GM21723 (cell line): ENCODE results near the gene AUTS2.
A peak's percentile ranks its signal among the peaks of the same experiment; 100 is the strongest.

Experiments used
- ATAC-seq: cut with Tn5 transposase; IDR thresholded peaks from one replicate; pipeline ENCODE4 v1.9.1; 2021; ENCODE audit warnings: mild to moderate bottlenecking, moderate library complexity; ENCODE audit not compliant: unreplicated experiment

Gene AUTS2

DNA sequence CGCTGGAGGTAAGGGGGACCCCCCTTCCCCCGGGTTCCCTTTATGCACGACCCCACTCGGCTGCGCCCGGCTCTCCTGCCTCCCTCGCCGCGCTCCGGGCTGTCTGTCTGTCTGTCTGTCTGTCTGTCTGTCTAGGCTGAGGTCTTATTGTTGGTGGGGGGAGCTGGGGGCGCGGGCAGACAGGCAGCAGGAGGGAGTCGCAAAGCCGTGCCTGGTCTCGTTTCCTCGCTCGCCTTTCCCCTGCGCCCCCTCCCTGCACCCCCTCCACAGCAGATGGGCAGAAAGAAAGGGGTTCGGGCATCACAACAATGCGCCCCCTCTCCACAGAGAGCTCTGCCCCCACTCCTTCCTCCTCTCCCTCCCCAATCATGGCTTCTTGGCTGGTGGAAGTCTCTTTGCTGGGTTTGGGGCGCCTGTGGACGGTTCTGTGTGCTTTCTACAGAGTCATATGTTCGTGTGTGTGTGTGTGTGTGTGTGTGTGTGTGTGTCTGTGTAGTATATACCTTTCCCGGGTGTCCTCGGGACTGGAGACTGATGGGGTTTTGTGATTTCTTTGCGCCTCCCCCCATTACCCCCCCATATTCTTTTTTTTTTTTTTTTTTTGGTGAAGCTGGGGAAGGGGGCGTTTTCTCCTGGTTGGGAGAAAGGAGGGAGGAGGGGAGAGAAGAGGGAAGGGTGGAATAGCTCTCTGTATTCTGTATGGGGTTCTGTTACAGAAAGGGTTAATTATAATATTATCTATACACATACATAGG, 1.9 kb downstream of the AUTS2 start:
- no peak for ATAC-seq

DNA sequence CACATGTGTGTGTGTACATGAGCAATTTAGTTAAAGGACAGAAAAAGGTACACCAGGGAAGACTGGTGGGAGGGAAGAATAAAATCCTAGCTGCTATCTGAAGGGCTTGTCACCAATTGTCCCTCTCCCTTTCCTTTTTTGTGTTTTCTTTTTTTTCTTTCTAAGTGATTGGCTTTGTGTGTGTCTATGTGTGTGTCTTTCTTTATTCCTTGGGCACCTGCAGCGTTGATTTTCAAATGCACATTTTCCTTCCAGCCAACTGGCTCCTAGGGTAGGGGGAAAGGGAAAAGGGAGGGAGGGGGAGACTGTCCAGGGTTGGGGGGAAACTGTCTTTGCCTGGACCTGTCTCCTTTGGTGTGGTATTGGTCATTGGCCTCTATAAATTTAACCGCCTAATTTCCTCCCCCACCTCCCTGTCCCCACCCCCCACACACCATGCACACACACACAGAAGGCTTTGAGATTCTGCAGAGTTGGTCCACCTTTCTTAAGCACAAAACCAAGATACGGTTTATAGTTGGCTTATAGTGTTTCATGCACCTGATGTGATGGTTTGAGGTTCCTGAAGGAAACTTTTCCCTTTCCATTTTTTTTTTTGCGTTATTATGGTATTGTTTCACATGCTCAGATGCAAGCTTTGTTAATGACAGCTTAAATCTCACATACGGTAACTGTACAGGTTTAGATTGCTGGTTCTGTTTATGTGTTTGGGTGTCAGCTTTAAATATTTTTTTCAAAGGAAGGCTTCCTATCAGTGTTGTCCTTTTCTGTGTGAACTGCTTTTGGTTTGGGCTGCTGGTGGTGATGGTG, 2.6 kb downstream of the AUTS2 start:
- no peak for ATAC-seq

DNA sequence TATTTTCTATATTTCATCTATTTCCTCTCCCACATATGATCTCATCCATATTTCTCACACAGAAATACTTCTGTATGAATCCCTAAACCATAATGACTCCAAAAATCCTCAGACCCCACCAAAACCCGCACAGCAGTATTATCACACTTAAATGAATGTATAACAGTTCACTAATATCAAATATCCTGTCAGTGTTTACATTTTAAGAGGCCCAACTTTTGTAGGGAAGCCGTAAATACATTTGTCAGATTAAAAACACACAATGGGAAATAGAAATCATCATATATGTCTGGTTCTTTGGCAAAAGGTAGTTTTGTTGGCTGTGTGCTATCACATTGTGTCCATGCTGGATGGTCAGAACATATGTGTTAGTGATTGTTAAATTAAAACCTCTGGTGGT, 4.2 kb downstream of the AUTS2 start:
- no peak for ATAC-seq

DNA sequence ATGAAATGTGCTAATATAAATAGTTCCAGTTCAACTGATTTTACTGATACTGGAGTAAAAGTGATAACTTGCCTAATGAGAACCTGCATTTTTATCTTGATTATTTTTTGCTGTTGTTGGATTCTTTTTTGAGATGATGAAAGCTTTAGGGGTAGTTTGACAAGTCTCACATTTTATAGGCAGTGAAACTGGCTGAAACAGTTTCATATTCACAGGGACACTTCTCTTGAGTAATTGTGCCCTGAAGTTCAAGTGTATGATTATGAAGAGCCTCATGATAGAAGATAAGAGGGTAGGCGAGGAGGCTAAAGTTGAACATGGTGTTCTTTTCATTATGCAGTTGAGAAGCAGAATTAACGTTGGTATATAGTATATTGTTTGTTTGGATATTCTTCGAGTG, 5.1 kb downstream of the AUTS2 start:
- no peak for ATAC-seq

DNA sequence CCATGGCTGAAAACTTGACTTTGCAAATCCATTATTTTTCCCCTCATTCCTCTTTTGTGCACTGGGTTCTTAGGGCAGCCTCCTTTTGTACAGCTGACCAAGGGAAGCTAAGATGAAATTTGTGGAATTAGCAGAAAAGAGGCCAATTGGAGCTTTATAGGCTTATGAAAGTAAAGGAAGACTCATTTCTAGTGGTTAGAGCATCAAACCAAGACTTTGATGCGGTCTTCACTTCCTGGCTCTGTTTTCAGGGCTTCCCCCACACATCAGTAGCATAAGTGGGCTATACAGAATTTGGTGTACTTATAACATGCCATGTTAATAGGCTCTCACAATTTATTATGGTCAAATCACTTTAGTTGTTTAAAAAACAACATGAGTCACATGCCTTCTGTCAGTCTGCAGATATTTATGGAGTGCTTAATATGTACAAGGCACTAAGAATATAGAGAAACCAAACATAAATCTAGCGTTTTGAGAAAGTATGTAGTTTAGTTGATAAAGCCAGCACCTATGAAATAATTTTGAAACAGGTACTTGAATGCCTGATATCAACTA, 5.7 kb downstream of the AUTS2 start:
- peak; percentile 71 for ATAC-seq

DNA sequence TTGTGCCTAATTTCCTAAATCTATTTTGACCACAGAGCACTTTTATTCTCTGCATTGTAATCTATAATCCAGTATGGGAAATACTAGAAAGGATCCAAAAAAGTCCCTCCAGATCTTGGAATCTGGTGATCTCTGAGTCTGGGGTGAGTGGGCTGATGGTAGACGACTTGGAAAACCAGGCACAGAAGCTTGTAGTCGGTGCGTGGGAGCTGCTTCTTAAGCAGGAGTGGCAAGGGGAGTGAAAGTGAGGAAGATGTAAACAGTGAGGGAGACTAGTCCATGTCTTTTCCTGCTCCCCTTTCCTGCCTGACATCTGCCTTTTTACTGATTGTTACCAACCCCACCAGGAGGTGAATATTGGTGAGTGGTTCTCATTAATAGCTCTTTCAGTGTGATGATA, 6.8 kb downstream of the AUTS2 start:
- no peak for ATAC-seq

DNA sequence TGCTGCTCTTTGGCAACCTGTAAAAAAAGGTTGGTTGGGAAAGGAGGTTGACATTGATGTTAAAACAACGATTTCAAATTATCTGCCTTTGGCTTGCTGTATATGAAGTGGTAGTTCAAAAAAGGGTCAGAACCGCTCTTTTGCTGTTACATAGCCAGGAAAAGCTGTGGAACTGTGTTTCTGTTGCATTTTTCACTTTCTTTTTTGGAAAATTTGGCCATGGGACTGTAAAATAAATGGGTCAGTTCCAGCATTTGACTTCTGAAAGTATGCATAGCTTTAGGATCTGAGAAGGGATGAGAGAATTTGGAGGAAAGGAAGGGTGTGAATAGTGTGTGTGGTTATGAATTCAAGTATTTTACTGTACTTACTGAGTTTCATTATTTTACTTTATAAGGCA, 7.3 kb downstream of the AUTS2 start:
- ATAC-seq: no peak

DNA sequence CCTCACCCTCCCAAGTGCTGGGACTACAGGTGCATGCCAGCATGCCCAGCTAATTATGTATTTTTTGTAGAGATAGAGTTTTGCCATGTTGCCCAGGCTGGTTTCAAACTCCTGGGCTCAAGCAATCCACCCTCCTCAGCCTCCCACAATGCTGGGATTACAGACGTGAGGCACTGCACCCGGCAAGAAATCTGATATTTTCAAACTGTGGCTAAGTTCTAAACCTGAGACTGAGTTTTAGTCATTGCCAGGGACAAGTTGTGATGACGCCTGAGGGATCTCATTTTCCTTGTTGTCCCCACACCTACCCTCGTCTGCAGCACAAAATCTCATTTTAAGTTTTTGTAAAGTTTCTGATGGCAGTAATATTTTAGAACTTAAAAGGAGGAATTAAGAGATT, 9.8 kb downstream of the AUTS2 start:
- ATAC-seq: no peak

DNA sequence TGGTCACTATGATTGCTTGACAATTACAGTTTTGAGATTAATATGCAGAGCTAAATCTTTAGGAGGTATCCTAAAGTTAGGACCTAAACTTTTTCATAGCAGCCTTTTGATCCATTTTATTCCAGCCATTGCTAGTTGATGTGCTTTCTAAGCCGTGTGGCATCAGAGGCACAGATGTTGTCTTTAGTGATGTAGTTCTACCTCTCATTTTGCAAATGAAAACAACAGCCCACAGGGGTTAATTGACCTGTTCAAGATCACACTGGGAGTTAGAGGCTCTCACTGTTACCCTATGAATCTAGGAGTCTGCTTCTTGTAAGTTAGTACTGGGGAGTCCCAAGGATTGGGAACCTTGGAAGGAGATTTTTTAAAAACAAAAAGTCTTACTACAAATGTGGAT, 10.6 kb downstream of the AUTS2 start:
- ATAC-seq: no peak

DNA sequence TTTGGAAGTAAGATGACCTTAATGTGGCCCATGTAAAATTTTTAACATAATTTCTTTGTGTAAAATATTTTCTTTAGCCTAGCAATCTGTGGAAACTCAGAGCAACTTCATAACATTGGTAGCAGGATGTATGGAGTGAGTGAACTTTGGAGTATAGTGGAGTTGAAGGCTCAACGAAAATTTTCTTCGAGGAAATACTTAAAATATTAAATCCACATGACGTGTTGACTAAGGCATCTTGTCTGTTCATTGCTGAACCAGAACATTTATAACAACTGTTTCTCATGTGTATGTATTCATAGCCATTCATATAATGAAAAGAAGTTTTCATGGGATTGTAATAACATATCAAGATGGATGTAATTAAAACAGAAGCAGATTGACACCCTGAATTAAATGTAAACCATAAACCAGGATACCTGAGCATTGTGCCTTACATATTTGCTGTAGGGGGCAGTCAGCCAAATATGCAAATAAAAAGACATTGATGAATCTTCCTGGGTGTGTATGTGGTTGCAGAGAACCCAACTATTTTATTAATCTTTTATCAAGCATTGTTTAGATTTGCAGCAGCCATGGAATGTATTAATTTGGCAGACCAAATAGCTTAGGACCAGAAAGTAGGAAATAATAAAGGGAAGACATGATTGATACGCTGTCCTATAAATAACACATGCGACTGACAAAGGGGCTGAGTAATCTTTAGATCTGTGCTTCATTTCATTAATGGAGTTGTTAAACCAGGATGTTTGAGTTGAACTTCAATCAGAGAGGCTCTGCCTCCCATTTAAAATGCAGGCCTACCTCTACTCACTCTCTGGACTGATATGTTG, 11.5 kb downstream of the AUTS2 start:
- ATAC-seq: no peak

DNA sequence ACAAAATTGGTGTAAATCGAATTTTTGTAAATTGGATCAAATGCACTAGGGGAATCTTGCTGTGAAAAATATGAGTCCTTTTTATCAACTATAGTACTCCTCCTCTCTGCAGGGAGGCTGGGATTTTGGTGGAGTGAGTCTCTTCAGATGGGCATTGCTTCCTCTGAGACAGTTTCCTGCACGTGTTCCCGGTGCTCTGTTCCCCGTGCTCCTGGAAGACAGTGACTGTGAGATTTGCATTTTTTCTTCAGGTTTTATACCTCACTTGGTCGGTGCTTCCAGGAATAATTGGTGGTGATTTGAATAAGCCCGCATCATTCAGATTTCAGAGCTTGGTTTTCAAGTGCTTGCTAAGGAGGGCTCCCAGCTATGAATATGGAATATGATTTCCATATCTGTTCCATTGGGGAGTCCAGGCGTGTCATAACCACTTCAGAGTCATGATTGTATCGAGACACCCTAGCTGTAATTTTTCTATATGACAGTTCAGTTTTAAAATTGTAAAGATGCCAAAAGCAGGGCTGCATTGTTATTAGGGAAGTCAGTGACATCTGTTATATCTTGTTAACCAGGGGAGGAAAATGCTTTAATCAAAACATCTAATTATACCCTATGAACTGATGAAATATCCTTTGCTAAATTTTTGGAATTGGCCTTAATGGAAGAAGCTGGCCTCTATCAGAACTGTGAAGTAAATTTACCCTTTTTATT, 12.3 kb downstream of the AUTS2 start:
- ATAC-seq: no peak

DNA sequence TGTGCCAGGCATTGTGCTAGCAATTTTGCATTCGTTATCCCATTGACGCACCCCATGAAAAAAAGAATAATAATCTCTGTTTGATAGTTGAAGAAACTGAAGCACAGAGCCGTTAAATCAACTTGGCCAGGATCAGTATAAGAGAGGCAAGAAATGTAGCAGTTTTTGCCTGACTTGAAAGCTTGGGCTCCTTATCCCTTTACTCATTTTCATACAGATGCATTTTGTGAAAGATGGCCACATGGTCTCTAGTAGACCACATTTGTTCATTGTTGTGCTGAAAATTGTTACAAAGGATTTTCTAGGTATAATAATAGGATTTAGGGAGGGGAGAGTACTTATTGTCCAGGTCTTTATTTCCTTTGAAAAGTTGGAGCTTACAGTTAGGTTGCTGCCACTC, 14.7 kb downstream of the AUTS2 start:
- ATAC-seq: no peak

DNA sequence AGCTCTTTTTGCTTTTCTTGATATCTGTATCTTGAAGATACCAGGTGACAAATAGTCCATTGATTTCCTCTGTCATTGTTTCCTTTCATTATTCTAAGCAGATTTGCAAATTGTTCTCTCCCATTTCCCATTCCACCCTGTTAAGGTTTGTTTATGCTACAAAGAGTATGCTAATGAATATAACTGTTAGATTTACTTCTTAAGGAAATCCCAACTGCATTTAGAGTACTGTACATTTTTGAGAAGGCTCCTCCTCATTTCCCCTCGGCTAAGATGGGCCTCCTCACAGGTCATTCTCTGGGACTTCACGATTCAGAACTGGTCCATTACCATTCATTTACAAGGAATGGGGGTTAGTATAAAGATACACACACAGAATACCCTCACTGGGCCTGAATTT, 15.6 kb downstream of the AUTS2 start:
- ATAC-seq: no peak

DNA sequence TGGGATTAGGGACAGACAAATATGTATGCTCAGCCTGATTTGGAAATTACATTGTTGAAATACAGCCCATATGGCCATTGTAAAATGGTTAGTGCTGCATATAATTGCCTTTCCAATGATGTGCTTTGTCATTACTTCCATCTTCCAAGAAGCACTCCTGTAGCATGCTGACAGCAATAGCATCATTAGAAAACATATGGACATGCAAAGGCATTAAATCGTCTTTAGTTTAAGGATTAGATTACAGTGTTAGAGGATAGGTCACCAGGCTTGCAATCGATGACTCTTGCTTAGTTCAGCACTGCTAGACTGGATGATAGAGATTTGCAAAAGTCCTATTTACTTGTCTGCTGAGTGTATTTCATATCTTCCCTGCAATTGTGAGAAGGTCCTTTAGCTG, 17.4 kb downstream of the AUTS2 start:
- ATAC-seq: no peak

DNA sequence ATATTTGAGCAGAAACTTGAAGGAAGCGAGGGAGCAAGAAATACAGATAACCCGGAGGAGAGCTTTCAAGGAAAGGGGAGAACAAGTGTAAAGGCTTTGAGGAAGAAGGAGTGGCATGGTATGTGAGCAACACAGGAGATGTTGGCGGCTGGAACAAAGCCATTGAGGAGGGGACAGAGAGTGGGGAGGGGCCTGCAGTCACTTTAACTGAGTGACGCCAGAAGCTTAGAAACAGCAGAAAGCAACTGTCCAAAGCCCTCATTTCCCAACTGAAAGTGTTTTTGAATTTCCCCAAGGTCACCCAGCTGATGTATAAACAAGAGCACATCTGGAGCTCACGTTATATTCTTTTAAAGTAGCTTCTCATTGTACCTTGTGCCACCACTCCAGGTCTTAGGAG, 19.1 kb downstream of the AUTS2 start:
- no peak for ATAC-seq

DNA sequence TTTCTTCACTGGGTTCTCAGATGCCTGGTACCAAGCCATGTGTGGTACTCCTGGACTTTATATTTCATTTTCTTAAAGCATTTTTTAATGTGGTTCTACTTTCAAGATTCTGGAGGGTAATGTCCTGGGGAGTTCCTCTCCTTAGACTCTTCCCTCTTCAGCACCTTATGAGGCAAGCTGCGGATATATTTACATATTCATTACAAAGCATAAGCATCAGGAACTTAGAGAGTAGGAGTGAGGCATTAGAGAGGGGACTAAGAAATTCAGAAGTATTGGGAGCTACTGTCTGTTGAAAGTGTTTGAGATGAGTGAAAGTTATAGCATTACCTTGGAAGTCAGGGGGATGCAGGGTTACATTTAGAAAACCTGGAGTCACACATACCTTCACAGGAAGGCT, 20.8 kb downstream of the AUTS2 start:
- ATAC-seq: no peak

DNA sequence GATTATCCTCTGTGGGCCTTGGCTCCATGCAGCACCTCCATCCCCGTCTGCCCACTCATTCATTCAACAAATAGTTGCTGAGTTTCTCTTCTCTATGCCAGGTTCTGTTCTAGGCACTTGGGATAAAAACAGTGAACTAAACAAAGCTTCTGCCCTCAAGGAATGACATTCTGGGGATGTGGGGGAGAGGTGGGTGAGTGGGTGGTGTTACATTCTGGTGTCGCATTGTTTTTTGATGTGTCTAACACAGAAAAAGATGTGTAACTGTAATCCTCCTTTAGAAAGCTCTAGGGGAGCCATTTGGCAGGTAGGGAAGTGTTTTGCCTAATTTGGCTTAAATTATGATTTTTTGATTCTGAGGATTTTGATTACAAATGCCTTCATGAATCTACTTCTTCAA, 21.4 kb downstream of the AUTS2 start:
- ATAC-seq: no peak

DNA sequence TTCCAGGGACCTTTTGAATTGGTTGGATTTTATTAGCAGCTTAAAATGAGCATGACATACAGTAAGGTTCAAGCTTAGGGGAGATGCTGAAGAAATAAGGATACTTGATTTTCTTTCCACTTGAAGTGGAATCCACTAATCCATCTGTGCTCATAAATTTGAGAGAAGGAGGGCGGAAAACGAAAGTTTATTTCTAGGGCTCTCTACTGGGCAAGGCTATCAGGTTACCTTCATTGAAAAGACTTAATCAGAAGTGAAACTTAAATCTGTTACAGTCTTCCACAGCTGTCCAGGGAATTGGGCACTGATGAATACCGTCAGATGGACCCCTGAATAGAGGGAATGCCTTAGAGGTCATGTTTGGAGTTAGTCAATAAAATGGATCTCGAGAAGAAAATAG, 21.8 kb downstream of the AUTS2 start:
- ATAC-seq: no peak

DNA sequence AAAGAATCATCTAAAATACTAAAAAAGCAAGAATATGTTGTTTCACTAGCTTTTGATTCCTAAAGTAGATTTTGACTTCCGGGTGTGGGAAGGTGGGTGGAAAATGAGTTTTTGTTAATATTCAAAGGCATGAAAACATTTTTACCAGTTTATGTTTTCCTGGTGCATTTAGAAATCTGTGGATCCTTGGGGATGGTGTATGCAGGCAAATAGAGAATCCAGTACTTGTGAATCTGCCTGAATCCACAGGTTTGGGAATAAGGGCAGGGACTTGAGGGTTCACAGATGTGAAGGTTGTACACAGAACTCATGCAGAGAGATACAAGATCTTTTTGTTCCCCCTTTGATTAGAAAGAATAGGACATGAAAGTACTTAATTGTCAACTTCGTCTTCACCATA, 22.4 kb downstream of the AUTS2 start:
- ATAC-seq: no peak

DNA sequence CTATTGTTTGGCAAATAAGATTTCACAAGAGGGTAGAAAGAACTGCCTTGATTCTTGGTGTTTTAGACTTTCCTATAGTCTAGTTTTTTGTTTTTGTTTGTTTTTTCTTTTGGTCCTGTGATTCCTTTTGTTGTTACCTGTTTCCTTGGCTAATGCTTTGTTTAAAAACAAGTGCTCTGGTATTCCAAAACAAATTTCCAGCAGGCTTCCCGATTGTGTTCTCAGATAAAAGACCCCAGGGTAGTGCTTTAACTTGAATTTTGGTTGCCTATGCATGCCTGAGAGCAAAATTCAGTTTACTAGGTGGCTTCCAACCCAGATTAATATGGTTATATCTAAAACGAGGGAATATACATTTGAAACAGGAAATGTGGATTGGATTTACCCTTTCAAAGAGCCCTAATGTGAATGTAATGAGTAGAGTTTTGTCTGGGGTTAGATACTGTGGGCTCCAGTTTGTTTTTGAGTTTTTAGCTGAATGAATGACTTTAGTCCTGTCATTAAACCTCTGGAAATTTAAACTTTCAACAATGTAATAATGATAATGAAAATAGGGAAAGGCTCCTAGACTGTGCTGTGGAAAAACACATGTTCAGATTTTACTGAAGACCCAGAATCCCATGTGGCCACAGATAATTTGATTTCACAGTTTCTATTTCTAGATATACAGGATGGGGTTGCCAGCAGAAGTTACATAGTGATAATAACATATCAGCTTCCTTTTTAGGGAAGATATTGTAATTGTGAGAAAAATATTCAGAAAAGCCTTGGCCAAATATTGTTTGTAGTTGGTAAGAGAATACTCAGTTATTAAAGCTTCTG, 23.9 kb downstream of the AUTS2 start:
- no peak for ATAC-seq
